Breast epithelium (tissue), 3 donors: Measurements from ENCODE around the gene MAMLD1.

Experiments
- CTCF ChIP-seq, 3 donors: fragments of 450-650 bp; IDR thresholded peaks; one replicate each; pipeline ENCODE4 v1.5.1; 2016 to 2017; ENCODE audit warnings: antibody characterized with exemption in 3 of 3, mild to moderate bottlenecking in 3 of 3, moderate library complexity in 3 of 3
- POLR2A ChIP-seq: fragments of 450-650 bp; IDR thresholded peaks from one replicate; pipeline ENCODE4 v1.6.1; 2016; ENCODE audit warnings: antibody characterized with exemption, mild to moderate bottlenecking, moderate library complexity
- POLR2AphosphoS5 ChIP-seq, 3 donors: sonication (generic); formaldehyde crosslinking; IDR thresholded peaks; one replicate each; pipeline ENCODE4 v1.6.1; 2017; ENCODE audit warnings: antibody characterized with exemption in 3 of 3

GRCh38 chrX:150347471-150347870, 15.6 kb upstream of the MAMLD1 start:
- TF ChIP-seq POLR2AphosphoS5 (IDR thresholded peaks at IDR 0.05), result no peak
- TF ChIP-seq CTCF (IDR thresholded peaks at IDR 0.05), result no peak
- TF ChIP-seq POLR2A, result no peak
